Measurements from ENCODE around the gene FER.
"Not testable (repeated sequence)": the region's sequence is repeated elsewhere in the genome, so short reads cannot be mapped to it uniquely, and the experiment has no call there.

Gene FER

DNA sequence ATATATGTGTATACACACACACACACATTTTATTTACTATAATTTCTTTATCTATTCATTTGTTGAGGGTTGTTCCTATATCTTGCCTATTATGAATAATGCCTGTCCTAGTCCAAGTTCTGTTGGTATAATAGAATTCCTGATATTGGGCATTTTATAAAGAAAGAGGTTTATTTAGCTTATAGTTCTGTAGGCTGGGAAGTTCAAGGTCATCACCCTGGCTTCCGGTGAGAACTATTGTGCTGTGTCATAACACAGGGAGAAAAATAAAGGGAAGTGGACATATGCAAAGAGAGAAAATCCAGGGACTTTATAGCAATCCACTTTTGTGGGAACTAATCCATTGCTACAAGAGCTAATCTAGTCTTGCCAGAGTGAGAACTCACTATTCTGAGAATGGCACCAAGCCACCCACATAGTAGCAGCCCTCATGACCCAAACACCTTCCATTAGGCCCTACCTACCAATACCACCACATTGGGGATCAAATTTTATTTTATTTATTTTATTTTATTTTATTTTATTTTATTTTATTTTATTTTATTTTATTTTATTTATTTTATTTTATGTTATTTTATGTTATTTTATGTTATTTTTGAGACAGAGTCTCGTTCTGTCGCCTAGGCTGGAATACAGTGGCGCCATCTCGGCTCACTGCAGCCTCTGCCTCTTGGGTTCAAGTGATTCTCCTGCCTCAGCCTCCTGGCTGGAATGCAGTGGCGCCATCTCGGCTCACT lies 74.7 kb downstream of the FER start:
- no peaks in the 10 kb centered on the region for H3K36me3 Mint-ChIP-seq (ENCODE audit: insufficient read depth)
- DNase-seq, result no peak
- no peak overlapping the region for H3K4me3 Mint-ChIP-seq
- no peaks in the 10 kb centered on the region for H3K27me3 Mint-ChIP-seq
- ATAC-seq (replicated peaks), result no peak
- no peaks in the 10 kb centered on the region for H3K4me1 Mint-ChIP-seq (ENCODE audit: low read depth in 2 of 2)
- H3K9me3 Mint-ChIP-seq, result no peaks in the 10 kb centered on the region
- no peak overlapping the region for H3K27ac Mint-ChIP-seq

GRCh38 chr5:108827131-108827530 lies 79.4 kb downstream of the FER start:
- ATAC-seq (replicated peaks) (no peak), DNase-seq (no peak)
- H3K27ac Mint-ChIP-seq, result no peak overlapping the region
- H3K36me3 Mint-ChIP-seq (ENCODE audit: insufficient read depth), result no peaks in the 10 kb centered on the region
- H3K4me3 Mint-ChIP-seq, result no peak overlapping the region
- no peaks in the 10 kb centered on the region for H3K9me3 Mint-ChIP-seq
- H3K4me1 Mint-ChIP-seq (ENCODE audit: low read depth in 2 of 2), result no peaks in the 10 kb centered on the region
- H3K27me3 Mint-ChIP-seq, result no peaks in the 10 kb centered on the region

DNA sequence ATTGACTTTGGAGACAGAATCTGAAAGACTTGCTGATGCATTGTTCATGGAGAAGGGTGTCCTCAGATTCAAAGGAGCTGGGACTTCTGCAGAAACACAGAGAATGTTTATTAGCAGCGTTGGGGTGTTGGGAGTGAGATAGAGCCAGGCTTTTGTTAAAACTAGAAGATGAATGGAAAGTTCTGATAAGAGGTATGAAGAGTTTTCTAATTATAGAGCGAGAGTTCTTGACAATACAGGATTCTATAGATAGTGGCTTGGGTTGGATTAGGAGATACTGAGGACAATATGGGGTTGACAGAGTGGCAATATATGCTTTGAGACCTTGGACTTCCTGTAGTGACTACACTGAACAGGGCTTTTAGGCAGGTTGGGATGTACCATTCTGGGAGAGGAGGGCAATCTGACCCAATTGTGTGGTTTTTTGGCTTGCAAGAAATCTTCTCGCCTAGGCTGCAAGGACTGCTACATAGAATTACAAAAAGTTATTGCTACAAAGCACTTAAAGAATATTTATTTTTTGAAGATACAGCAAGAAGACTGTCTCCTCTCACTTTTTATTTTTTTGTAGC lies 83.1 kb downstream of the FER start:
- Mint-ChIP-seq H3K4me3 (no peak overlapping the region), H3K27me3 (no peaks in the 10 kb centered on the region), H3K9me3 (no peaks in the 10 kb centered on the region), H3K27ac (no peak overlapping the region), H3K4me1 (ENCODE audit: low read depth in 2 of 2) (no peaks in the 10 kb centered on the region), H3K36me3 (ENCODE audit: insufficient read depth) (no peaks in the 10 kb centered on the region)
- DNase-seq (no peak), ATAC-seq (replicated peaks) (no peak)

- ATAC-seq (replicated peaks), result no peak
- no peak overlapping the region for H3K4me3 Mint-ChIP-seq
Measured at GRCh38 chr5:108836492-108836891, 88.8 kb downstream of the FER start.

DNA sequence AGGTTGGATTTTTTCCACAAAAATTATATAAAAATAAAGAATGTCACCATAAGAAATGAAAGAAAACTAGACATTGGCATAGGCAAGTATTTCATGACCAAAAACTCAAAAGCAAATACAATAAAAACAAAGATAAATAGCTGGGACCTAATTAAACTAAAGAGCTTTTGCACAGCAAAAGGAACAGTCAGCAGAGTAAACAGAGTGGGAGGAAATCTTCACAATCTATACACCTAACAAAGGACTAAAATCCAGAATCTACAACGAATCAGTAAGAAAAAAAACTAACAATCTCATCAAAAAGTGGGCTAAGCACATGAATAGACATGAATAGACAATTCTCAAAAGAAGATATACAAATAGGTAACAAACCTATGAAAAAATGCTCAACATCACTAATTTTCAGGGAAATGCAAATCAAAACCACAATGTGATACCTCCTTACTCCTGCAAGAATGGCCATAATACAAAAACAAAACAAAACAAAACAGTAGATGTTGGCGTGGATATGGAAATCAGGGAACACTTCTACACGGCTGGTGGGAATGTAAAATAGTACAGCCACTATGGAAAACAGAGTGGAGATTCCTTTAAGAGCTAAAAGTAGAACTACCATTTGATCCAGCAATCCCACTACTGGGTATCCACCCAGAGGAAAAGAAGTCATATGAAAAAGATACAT lies 94.7 kb downstream of the FER start:
- H3K27me3 Mint-ChIP-seq; H3K4me3 Mint-ChIP-seq; DNase-seq; ATAC-seq (replicated peaks); H3K27ac Mint-ChIP-seq; H3K4me1 Mint-ChIP-seq (ENCODE audit: low read depth in 2 of 2); H3K36me3 Mint-ChIP-seq (ENCODE audit: insufficient read depth); H3K9me3 Mint-ChIP-seq: not testable (repeated sequence)

More at GRCh38 chr5:108836492-108836891, 88.8 kb downstream of the FER start:
- DNase-seq, result no peak
- Mint-ChIP-seq H3K27me3 (no peaks in the 10 kb centered on the region), H3K36me3 (ENCODE audit: insufficient read depth) (no peaks in the 10 kb centered on the region), H3K4me1 (ENCODE audit: low read depth in 2 of 2) (no peaks in the 10 kb centered on the region), H3K9me3 (peaks cover 0 to 6% of the 10 kb centered on the region in 2 donors), H3K27ac (no peak overlapping the region)

- H3K27me3 Mint-ChIP-seq; H3K27ac Mint-ChIP-seq; H3K4me1 Mint-ChIP-seq (ENCODE audit: low read depth in 2 of 2); ATAC-seq (replicated peaks); H3K4me3 Mint-ChIP-seq; H3K36me3 Mint-ChIP-seq (ENCODE audit: insufficient read depth); DNase-seq; H3K9me3 Mint-ChIP-seq: not testable (repeated sequence)
Measured at GRCh38 chr5:108851129-108851528, 103.4 kb downstream of the FER start.

GRCh38 chr5:108857905-108858304 lies 110.2 kb downstream of the FER start:
- Mint-ChIP-seq H3K27me3 (no peaks in the 10 kb centered on the region), H3K9me3 (no peaks in the 10 kb centered on the region), H3K4me3 (no peak overlapping the region), H3K4me1 (ENCODE audit: low read depth in 2 of 2) (peaks cover 0 to 13% of the 10 kb centered on the region in 2 donors), H3K27ac (no peak overlapping the region), H3K36me3 (ENCODE audit: insufficient read depth) (no peaks in the 10 kb centered on the region)
- DNase-seq, result no peak
- ATAC-seq (replicated peaks), result no peak

- DNase-seq (no peak), ATAC-seq (replicated peaks) (no peak)
- H3K27me3 Mint-ChIP-seq, result no peaks in the 10 kb centered on the region
- H3K4me1 Mint-ChIP-seq (ENCODE audit: low read depth in 2 of 2), result peaks cover 0 to 13% of the 10 kb centered on the region in 2 donors
- no peaks in the 10 kb centered on the region for H3K9me3 Mint-ChIP-seq
- no peak overlapping the region for H3K27ac Mint-ChIP-seq
- no peaks in the 10 kb centered on the region for H3K36me3 Mint-ChIP-seq (ENCODE audit: insufficient read depth)
- H3K4me3 Mint-ChIP-seq, result no peak overlapping the region
Measured at GRCh38 chr5:108858959-108859358, 111.3 kb downstream of the FER start.

GRCh38 chr5:108862211-108862610 lies 114.5 kb downstream of the FER start:
- Mint-ChIP-seq H3K27ac (no peak overlapping the region), H3K9me3 (peaks cover 0 to 2% of the 10 kb centered on the region in 2 donors), H3K4me3 (no peak overlapping the region), H3K36me3 (ENCODE audit: insufficient read depth) (no peaks in the 10 kb centered on the region), H3K27me3 (no peaks in the 10 kb centered on the region), H3K4me1 (ENCODE audit: low read depth in 2 of 2) (peaks cover 0 to 13% of the 10 kb centered on the region in 2 donors)
- no peak for DNase-seq
- ATAC-seq (replicated peaks), result no peak

DNA sequence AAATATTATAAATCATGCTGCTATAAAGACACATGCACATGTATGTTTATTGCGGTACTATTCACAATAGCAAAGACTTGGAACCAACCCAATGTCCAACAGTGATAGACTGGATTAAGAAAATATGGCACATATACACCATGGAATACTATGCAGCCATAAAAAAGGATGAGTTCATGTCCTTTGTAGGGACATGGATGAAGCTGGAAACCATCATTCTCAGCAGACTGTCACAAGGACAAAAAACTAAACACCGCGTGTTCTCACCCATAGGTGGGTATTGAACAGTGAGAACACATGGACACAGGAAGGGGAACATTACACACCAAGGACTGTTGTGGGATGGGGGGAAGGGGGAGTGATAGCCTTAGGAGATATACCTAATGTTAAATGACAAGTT lies 118.4 kb downstream of the FER start:
- DNase-seq; H3K9me3 Mint-ChIP-seq; H3K4me3 Mint-ChIP-seq; H3K27me3 Mint-ChIP-seq; ATAC-seq (replicated peaks); H3K27ac Mint-ChIP-seq; H3K4me1 Mint-ChIP-seq (ENCODE audit: low read depth in 2 of 2); H3K36me3 Mint-ChIP-seq (ENCODE audit: insufficient read depth): not testable (repeated sequence)

GRCh38 chr5:108867656-108868055 lies 120.0 kb downstream of the FER start:
- ATAC-seq (replicated peaks) (no peak), DNase-seq (no peak)
- Mint-ChIP-seq H3K36me3 (ENCODE audit: insufficient read depth) (no peaks in the 10 kb centered on the region), H3K4me1 (ENCODE audit: low read depth in 2 of 2) (no peaks in the 10 kb centered on the region), H3K27ac (no peak overlapping the region), H3K27me3 (no peaks in the 10 kb centered on the region), H3K4me3 (no peak overlapping the region), H3K9me3 (peaks cover 0 to 2% of the 10 kb centered on the region in 2 donors)

- Mint-ChIP-seq H3K4me3 (no peak overlapping the region), H3K4me1 (ENCODE audit: low read depth in 2 of 2) (no peaks in the 10 kb centered on the region), H3K27ac (no peak overlapping the region), H3K36me3 (ENCODE audit: insufficient read depth) (no peaks in the 10 kb centered on the region), H3K27me3 (no peaks in the 10 kb centered on the region), H3K9me3 (peaks cover 0 to 2% of the 10 kb centered on the region in 2 donors)
- no peak for ATAC-seq (replicated peaks)
- DNase-seq, result no peak
Measured at GRCh38 chr5:108869066-108869465, 121.4 kb downstream of the FER start.

DNA sequence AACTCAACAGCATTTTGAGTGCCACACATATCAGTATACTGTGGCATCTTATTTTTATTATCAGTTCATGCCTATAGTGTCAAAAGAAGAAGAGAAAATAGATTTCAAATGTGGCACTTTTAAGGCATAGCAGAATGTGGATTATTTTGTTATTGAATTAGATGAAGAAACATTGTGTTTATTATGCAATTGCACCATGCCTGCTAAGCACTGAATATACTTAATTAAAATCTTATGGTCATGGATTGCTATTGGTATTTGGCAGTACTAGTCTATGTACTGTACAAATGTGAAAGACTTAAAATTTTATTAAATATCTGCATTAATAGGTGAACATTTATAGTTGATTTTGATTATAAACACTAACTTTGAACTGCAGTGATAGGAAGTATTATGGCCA lies 128.8 kb downstream of the FER start:
- Mint-ChIP-seq H3K9me3 (no peaks in the 10 kb centered on the region), H3K4me1 (ENCODE audit: low read depth in 2 of 2) (no peaks in the 10 kb centered on the region), H3K27me3 (no peaks in the 10 kb centered on the region), H3K36me3 (ENCODE audit: insufficient read depth) (no peaks in the 10 kb centered on the region), H3K27ac (no peak overlapping the region), H3K4me3 (no peak overlapping the region)
- DNase-seq (no peak), ATAC-seq (replicated peaks) (no peak)

DNA sequence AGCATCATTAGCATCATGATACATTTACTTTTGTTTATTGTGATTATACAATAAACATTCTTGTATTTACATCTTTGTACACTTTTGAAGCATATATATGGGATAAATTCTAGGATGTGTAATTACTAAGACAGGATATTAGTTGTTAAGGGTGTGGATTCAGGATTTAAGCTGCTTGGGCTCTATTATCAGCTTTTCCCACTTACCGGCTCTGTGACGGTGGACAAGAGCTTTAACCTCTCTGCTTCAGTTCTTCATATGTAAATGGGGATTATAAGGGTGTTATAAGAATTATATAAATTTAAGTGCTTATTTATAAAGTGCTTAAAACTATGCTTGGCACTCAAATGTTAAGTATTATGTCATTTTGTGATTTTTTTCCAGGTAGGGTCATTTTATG lies 131.1 kb downstream of the FER start:
- Mint-ChIP-seq H3K27ac (no peak overlapping the region), H3K27me3 (no peaks in the 10 kb centered on the region), H3K4me1 (ENCODE audit: low read depth in 2 of 2) (no peaks in the 10 kb centered on the region), H3K36me3 (ENCODE audit: insufficient read depth) (no peaks in the 10 kb centered on the region), H3K9me3 (no peaks in the 10 kb centered on the region), H3K4me3 (no peak overlapping the region)
- no peak for DNase-seq
- no peak for ATAC-seq (replicated peaks)

Measured in effector memory CD8-positive, alpha-beta T cell (primary cell).